Effector CD8-positive, alpha-beta T cell (primary cell): ENCODE data around the gene PRG2.

Experiments
- DNase-seq: peaks from one replicate; lab custom pipeline; 2025; lab: John Stamatoyannopoulos, UW
- total RNA-seq, 4 experiments: gene quantifications; one replicate each; lab custom pipeline; 2026; lab: John Stamatoyannopoulos, UW

The PRG2 gene
- total RNA-seq: 0 reads per million in 4 experiments

DNA sequence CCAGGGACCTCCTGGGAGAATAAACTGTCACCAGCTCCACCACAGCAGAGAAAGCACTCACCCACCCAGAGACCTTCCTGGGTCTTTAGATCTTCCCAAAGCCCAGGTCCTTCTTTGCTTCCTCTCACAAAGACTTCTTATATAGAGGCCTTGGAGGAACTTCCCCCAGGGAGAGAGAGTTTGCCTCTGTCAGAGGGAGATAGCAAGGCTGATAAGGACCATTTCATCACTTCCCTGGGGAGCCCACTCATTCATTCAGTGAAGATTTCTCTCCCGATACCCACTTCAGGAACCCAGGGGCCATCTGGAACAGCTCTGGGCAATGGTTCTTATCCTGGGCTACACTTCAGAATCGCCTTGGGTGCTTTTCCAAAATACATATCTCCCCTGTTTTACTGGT lies at the start of gene PRG2:
TSS of gene PRG2 (minus strand) at position 116 of the 400 bp plus-strand sequence. CDS start 706 bp downstream, outside the sequence.
- DNase-seq: no peak

DNA sequence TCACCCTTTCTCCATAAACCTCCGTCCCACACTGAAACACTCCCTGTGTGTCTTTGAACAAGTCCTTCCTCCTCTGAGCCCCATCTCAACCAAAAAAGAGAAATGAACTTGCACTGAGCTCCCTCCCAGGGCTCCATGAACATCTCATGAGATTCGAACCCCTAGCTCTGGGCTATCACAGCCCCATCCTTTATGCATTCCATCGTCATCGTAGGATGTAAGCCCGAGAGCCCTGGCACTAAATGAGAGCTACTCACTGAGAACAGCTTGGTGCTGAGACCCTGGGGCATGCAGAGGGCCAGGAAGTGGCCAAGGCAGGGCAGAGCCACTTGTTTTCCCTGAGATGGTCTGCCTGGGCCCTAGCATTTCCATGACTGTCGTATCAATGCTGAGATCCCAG lies 49.3 kb upstream of the PRG2 start:
- no peak for DNase-seq

- DNase-seq: no peak
Observed at GRCh38 chr11:57438345-57439285, 48.2 kb upstream of the PRG2 start.

GRCh38 chr11:57436031-57436430 lies 45.6 kb upstream of the PRG2 start:
- DNase-seq: no peak

- DNase-seq: no peak
Observed at GRCh38 chr11:57434640-57435546, 44.4 kb upstream of the PRG2 start.

- no peak for DNase-seq
Observed at GRCh38 chr11:57432714-57433163, 42.3 kb upstream of the PRG2 start.

DNA sequence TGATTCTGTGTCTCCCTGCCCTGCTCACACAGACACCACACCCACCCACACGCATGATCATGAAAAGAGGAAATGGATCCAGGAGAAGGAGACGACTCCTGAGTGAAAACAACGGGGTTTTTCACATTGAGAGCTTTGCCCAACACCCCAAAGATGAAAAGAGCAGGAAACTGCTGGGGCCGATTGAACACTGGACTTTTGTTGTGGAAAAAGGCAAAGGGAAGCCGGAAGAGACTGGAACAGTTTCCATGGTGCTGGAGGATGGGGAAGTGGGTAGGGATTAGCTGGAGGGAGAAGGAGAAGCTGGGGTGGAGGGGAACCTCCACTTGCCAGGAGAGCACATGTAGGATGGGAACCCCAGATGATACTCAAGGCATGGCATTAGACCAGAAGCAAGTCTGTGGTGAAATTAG lies 41.7 kb upstream of the PRG2 start:
- DNase-seq: no peak

GRCh38 chr11:57430952-57431351 lies 40.5 kb upstream of the PRG2 start:
- no peak for DNase-seq

DNA sequence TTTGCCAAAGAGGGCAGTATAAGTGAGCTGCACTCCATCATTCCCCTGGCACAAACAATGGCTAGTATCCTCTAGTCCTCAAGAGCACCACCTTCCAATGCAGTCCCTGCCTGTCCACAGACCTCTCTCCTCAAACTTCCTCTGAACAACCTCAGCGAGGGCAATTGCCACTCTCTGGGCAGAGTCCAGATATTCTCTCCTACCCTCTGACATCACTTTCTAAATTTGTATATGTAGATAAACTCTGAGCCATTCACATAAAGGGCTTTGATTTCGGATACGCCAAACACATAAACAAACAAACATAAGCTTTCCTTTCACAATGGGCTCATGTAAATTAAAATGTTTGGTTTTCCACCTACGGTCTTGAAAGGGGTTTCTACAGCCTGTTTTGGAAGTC lies 39.5 kb upstream of the PRG2 start:
- DNase-seq: no peak

DNA sequence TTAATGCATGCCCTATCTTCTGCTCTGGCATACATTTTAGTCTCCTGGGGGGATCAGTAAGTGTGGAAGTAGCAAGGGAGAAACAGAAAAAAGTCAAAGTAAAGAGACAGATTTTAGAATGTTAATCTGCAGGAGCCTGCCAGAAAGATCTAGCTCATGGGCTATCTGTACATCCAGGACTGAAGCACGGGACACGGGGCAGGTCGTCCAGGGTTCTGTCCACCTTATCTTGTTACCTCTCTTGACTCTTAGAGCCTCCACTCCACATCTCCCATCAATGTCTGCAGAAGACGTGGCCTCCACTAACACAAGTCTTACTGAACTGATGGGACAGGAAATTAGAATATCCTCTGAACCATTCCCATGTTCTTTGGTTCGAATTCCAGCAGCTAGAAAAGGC lies 38.2 kb upstream of the PRG2 start:
- no peak for DNase-seq

DNA sequence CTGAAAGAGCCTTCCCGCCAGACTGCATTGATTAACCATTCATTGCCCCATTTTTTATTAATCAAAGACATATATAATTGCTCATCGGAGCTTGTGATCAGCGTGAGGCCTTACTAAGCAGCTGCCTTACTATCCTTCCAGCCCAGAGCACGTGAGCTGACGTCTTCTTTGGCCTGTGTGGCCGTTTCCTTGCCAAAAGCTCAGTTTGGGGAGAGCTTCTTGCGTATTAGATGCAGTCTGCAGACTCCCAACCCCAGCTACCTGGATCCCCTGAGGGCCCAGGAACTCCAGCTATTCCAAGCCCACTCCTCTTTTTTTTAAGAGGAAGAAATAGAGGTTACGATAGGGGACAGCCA lies 37.3 kb upstream of the PRG2 start:
- no peak for DNase-seq

DNA sequence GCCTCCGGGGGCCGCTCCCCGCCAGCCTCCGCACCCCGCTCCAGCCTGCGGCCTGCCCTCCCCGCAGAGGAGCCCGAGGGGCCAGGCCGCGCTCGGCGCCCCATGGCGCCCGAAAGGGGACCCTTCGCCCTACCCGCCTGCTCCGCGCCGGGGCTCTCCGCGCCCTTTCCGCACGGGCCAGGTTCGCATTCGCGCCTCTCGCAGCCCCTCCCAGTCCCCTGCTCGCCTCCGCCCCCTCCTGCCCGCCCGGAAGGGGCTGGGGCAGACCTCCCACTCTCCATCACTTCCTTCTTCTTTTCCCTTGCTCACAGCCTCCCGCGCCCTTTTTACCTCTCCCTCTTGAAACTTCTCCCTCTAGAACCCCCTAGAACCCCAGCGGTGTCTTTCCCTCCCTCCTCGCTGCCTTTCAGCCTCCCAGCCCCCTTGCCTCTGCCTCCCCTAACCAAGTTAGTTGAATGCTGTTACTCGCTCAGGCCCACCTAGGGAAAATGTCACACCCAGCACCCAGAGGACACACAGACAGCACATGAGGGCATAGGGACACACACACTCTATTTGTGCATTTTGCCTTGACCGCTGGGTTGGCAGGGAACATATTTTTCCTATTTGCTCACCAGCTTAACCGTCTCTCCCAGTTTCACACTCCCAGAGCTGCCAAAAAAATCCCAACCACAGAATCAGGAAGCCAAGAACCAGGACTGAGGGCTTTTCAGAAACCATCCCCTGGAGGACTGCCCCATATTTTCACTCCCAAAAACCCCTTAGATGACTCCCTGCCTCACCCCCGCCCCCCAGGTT lies 36.7 kb upstream of the PRG2 start, which contains the start of gene SLC43A3:
TSS of gene SLC43A3 (minus strand) at position 193 of the 798 bp plus-strand sequence. CDS start 949 bp downstream, outside the sequence.
- DNase-seq: peak; percentile 36

- no peak for DNase-seq
Observed at GRCh38 chr11:57426439-57426928, 36.0 kb upstream of the PRG2 start.

DNA sequence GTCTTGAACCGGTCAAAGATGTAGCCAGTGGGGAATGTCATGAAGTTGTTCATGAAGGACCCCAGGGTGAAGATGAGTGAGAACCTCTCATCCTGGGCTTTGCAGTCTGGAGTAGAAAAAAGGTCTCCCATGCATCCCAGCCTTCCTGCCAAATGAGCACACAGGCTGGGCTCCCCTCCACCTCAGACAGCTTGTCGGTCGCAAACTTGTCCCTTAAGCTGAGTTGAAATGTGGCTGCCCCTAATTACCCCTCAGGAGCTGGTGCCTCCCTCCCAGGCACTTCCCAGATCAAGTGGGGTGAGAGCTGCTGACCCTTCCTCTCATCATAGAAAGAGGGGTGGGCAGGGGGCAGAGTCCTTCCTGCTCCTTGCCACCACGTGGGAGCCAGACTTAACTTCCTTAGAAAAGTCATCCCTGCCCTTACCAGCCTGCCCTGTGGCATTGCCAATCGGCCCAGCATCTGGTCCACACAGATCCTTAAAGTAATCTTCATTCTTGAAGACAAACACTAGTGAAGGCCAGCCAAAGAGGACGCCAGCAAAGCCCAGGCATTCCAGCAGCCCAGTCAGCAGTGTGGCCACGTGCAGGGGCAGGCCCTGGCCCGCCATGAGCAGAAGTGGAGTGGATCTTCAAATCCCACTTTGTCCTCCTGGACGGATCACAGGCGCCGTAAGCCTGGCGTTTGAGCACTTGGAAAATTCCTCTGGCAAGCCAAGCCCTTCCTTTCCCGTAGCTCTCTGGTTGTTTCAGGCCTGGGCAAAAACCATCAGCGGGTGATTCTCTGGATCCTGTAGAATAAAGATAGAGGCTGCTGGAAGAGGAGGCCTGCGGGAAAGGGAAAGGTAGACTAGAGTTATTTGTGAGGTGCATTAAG lies 35.4 kb upstream of the PRG2 start:
- no peak for DNase-seq

GRCh38 chr11:57424792-57425564 lies 34.5 kb upstream of the PRG2 start:
- DNase-seq: peak; percentile 57

- DNase-seq: no peak
Observed at GRCh38 chr11:57424137-57424791, 33.8 kb upstream of the PRG2 start.

DNA sequence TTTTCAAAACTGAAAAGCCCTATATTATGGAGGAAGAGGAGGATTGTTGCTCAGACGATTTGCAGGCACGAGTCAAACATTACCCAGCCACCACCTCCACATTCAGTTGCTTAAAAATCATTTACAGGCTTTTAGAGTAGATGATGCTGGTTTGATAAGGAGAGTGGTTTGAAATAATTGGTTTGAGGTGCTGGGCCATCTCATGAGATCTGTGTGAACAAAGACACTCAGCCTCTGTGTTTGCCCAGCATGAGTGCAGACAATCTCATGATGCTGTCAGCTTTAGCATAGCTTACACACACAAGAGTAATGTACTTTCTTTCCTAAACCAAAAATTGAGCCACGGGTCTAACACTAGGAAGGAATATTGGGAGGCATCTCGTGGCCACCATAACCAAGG lies 32.2 kb upstream of the PRG2 start:
- no peak for DNase-seq

- no peak for DNase-seq
Observed at GRCh38 chr11:57421805-57422204, 31.4 kb upstream of the PRG2 start.

DNA sequence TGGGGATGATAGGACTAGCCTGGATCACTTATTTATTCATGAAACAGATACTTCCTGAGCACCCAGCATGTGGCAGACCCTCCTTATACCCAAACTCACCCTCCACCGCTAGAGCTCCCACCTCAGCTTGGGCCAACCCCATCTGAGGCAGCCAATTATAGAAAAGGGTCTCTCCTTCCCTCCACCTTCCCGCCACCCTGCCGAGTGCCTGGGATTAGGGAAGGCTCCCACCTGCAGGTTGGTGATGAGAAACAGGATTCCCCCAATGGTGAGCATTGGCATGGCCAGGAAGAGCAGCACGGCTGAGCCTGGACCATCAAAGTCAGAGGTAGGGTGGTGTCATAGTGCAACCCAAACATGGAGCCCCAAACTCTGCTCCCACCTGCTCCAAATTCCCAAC lies 30.6 kb upstream of the PRG2 start:
- no peak for DNase-seq
